Activated naive CD8-positive, alpha-beta T cell treated with anti-CD3 and anti-CD28 coated beads, Interleukin-2, amount 50 U/mL, for 24 hours (primary cell): Measurements from ENCODE around the gene EMD.
A peak's percentile ranks its signal among the peaks of the same experiment; 100 is the strongest.

Experiments used
- ATAC-seq: fragments of 150-1000 bp; cut with Tn5 transposase; one replicate; pipeline ENCODE4 v1.10.0; 2021
- DNase-seq: peaks from one replicate; pipeline ENCODE4 v3.0.0; 2021
- H3K27ac Mint-ChIP-seq: one replicate; pipeline ENCODE4 v1.8.0; 2021; ENCODE audit warnings: mild to moderate bottlenecking, mixed read lengths
- H3K27me3 Mint-ChIP-seq: one replicate; pipeline ENCODE4 v1.8.0; 2021; ENCODE audit warnings: mixed read lengths
- H3K36me3 Mint-ChIP-seq: one replicate; pipeline ENCODE4 v1.8.0; 2021; ENCODE audit warnings: low read depth, mixed read lengths
- H3K4me1 Mint-ChIP-seq: one replicate; pipeline ENCODE4 v1.8.0; 2021; ENCODE audit warnings: mixed read lengths
- H3K4me3 Mint-ChIP-seq: one replicate; pipeline ENCODE4 v1.8.0; 2021; ENCODE audit warnings: mild to moderate bottlenecking, moderate library complexity, mixed read lengths
- H3K9me3 Mint-ChIP-seq: one replicate; pipeline ENCODE4 v1.8.0; 2021; ENCODE audit warnings: mixed read lengths

EMD gene

GRCh38 chrX:154351183-154352011 is 27.7 kb upstream of the EMD start:
- Mint-ChIP-seq H3K36me3 (peaks cover 18% of the 10 kb centered on the region), H3K9me3 (no peaks in the 10 kb centered on the region), H3K4me1 (peaks cover 43% of the 10 kb centered on the region), H3K4me3 (no peak overlapping the region), H3K27ac (peak overlapping the region; percentile 76), H3K27me3 (no peaks in the 10 kb centered on the region)
- ATAC-seq (no peak), DNase-seq (no peak)

GRCh38 chrX:154352012-154352401 is 27.1 kb upstream of the EMD start:
- Mint-ChIP-seq H3K36me3 (peaks cover 19% of the 10 kb centered on the region), H3K4me3 (no peak overlapping the region), H3K4me1 (peaks cover 44% of the 10 kb centered on the region), H3K9me3 (no peaks in the 10 kb centered on the region), H3K27me3 (no peaks in the 10 kb centered on the region), H3K27ac (peak overlapping the region; percentile 76)
- ATAC-seq (no peak), DNase-seq (no peak)

GRCh38 chrX:154352466-154352865 is 26.6 kb upstream of the EMD start:
- H3K9me3 Mint-ChIP-seq = no peaks in the 10 kb centered on the region
- H3K36me3 Mint-ChIP-seq = peaks cover 22% of the 10 kb centered on the region
- no peak overlapping the region for H3K4me3 Mint-ChIP-seq
- ATAC-seq (no peak), DNase-seq (no peak)
- no peaks in the 10 kb centered on the region for H3K27me3 Mint-ChIP-seq
- no peak overlapping the region for H3K27ac Mint-ChIP-seq
- peaks cover 43% of the 10 kb centered on the region for H3K4me1 Mint-ChIP-seq

GRCh38 chrX:154353172-154353843 is 25.8 kb upstream of the EMD start:
- H3K36me3 Mint-ChIP-seq = peaks cover 22% of the 10 kb centered on the region
- H3K4me3 Mint-ChIP-seq = no peak overlapping the region
- H3K4me1 Mint-ChIP-seq = peaks cover 42% of the 10 kb centered on the region
- ATAC-seq (no peak), DNase-seq (no peak)
- H3K9me3 Mint-ChIP-seq = no peaks in the 10 kb centered on the region
- H3K27ac Mint-ChIP-seq = no peak overlapping the region
- H3K27me3 Mint-ChIP-seq = no peaks in the 10 kb centered on the region

- Mint-ChIP-seq H3K9me3 (no peaks in the 10 kb centered on the region), H3K27me3 (no peaks in the 10 kb centered on the region), H3K36me3 (peaks cover 29% of the 10 kb centered on the region), H3K27ac (peak overlapping the region; percentile 27), H3K4me1 (peaks cover 43% of the 10 kb centered on the region), H3K4me3 (no peak overlapping the region)
- DNase-seq (no peak), ATAC-seq (no peak)
Measured at GRCh38 chrX:154354013-154354412, 25.1 kb upstream of the EMD start.

- H3K4me1 Mint-ChIP-seq = peaks cover 42% of the 10 kb centered on the region
Measured at GRCh38 chrX:154354516-154354915, 24.6 kb upstream of the EMD start.

GRCh38 chrX:154355094-154355775 is 23.9 kb upstream of the EMD start:
- no peak overlapping the region for H3K27ac Mint-ChIP-seq
- no peaks in the 10 kb centered on the region for H3K27me3 Mint-ChIP-seq
- H3K36me3 Mint-ChIP-seq = peaks cover 23% of the 10 kb centered on the region
- ATAC-seq (no peak), DNase-seq (no peak)
- peaks cover 42% of the 10 kb centered on the region for H3K4me1 Mint-ChIP-seq
- H3K4me3 Mint-ChIP-seq = no peak overlapping the region
- H3K9me3 Mint-ChIP-seq = no peaks in the 10 kb centered on the region

More at GRCh38 chrX:154354516-154354915, 24.6 kb upstream of the EMD start:
- Mint-ChIP-seq H3K27me3 (no peaks in the 10 kb centered on the region), H3K36me3 (peaks cover 28% of the 10 kb centered on the region), H3K9me3 (no peaks in the 10 kb centered on the region), H3K27ac (no peak overlapping the region), H3K4me3 (no peak overlapping the region)
- DNase-seq = no peak
- no peak for ATAC-seq

- ATAC-seq = no peak
- Mint-ChIP-seq H3K27ac (no peak overlapping the region), H3K4me1 (peaks cover 42% of the 10 kb centered on the region), H3K4me3 (no peak overlapping the region), H3K27me3 (no peaks in the 10 kb centered on the region), H3K9me3 (no peaks in the 10 kb centered on the region), H3K36me3 (peaks cover 22% of the 10 kb centered on the region)
- no peak for DNase-seq
Measured at GRCh38 chrX:154355776-154356140, 23.3 kb upstream of the EMD start.

- Mint-ChIP-seq H3K9me3 (no peaks in the 10 kb centered on the region), H3K27ac (peak overlapping the region; percentile 69), H3K4me3 (no peak overlapping the region), H3K27me3 (no peaks in the 10 kb centered on the region), H3K4me1 (peaks cover 42% of the 10 kb centered on the region), H3K36me3 (peaks cover 24% of the 10 kb centered on the region)
- no peak for DNase-seq
- no peak for ATAC-seq
Measured at GRCh38 chrX:154356596-154356995, 22.5 kb upstream of the EMD start.

GRCh38 chrX:154357205-154357604 is 21.9 kb upstream of the EMD start:
- Mint-ChIP-seq H3K4me3 (no peak overlapping the region), H3K27ac (no peak overlapping the region), H3K4me1 (peaks cover 36% of the 10 kb centered on the region), H3K9me3 (no peaks in the 10 kb centered on the region), H3K36me3 (peaks cover 20% of the 10 kb centered on the region), H3K27me3 (no peaks in the 10 kb centered on the region)
- ATAC-seq = peak; percentile 12
- DNase-seq = no peak

- Mint-ChIP-seq H3K4me1 (peaks cover 38% of the 10 kb centered on the region), H3K27me3 (no peaks in the 10 kb centered on the region), H3K36me3 (peaks cover 23% of the 10 kb centered on the region), H3K9me3 (no peaks in the 10 kb centered on the region), H3K4me3 (no peak overlapping the region), H3K27ac (no peak overlapping the region)
- DNase-seq (no peak), ATAC-seq (no peak)
Measured at GRCh38 chrX:154358011-154358410, 21.1 kb upstream of the EMD start.

- Mint-ChIP-seq H3K9me3 (no peaks in the 10 kb centered on the region), H3K27ac (peak overlapping the region; percentile 60), H3K4me1 (peaks cover 35% of the 10 kb centered on the region), H3K27me3 (no peaks in the 10 kb centered on the region), H3K4me3 (no peak overlapping the region), H3K36me3 (peaks cover 23% of the 10 kb centered on the region)
- ATAC-seq (no peak), DNase-seq (no peak)
Measured at GRCh38 chrX:154358829-154359228, 20.3 kb upstream of the EMD start.

GRCh38 chrX:154359362-154360154 is 19.5 kb upstream of the EMD start:
- peaks cover 22% of the 10 kb centered on the region for H3K36me3 Mint-ChIP-seq
- H3K9me3 Mint-ChIP-seq = no peaks in the 10 kb centered on the region
- no peak overlapping the region for H3K4me3 Mint-ChIP-seq
- H3K27ac Mint-ChIP-seq = no peak overlapping the region
- no peak for DNase-seq
- H3K4me1 Mint-ChIP-seq = peaks cover 31% of the 10 kb centered on the region
- H3K27me3 Mint-ChIP-seq = no peaks in the 10 kb centered on the region
- no peak for ATAC-seq

GRCh38 chrX:154360155-154360713 is 18.9 kb upstream of the EMD start:
- no peak overlapping the region for H3K4me3 Mint-ChIP-seq

More at GRCh38 chrX:154360155-154360713, 18.9 kb upstream of the EMD start:
- ATAC-seq (no peak), DNase-seq (no peak)
- Mint-ChIP-seq H3K27me3 (no peaks in the 10 kb centered on the region), H3K36me3 (peaks cover 28% of the 10 kb centered on the region), H3K4me1 (peaks cover 32% of the 10 kb centered on the region), H3K27ac (no peak overlapping the region), H3K9me3 (no peaks in the 10 kb centered on the region)
